Stimulated activated naive CD4-positive, alpha-beta T cell (primary cell): Measurements from ENCODE around the gene AKR7A3.
A peak's percentile ranks its signal among the peaks of the same experiment; 100 is the strongest.

Experiments
- DNase-seq, 6 experiments: peaks; one replicate each; lab custom pipeline; 2025; lab: John Stamatoyannopoulos, UW

AKR7A3 gene

GRCh38 chr1:19251305-19252196 is 37.0 kb downstream of the AKR7A3 start, which contains the start of the genes EMC1 and MRTO4:
Gene EMC1 (minus strand): TSS chr1:19251524. CDS start chr1:19251509, 15 bp downstream.
Gene MRTO4 (plus strand): TSS chr1:19251805. CDS start chr1:19251836, 31 bp downstream.
- DNase-seq = peak; percentile 75 to 96 (median 90)

GRCh38 chr1:19250629-19251304 is 37.8 kb downstream of the AKR7A3 start:
- DNase-seq = no peak

GRCh38 chr1:19240673-19241538 is 47.7 kb downstream of the AKR7A3 start:
- peak; percentile 45 to 73 (median 61) for DNase-seq

GRCh38 chr1:19239876-19240275 is 48.7 kb downstream of the AKR7A3 start:
- DNase-seq = no peak

- no peak for DNase-seq
Observed at GRCh38 chr1:19234224-19234623, 54.3 kb downstream of the AKR7A3 start.
